Naive B cell (primary cell): ENCODE results near the gene PIGH. TPM values are rescaled to one million over a fixed set of nuclear protein-coding genes. Genes with fewer than 3 reads are reported as not detected.

Experiments
- ATAC-seq, 2 donors: fragments of 150-1000 bp; cut with Tn5 transposase; 2 replicates each; pipeline ENCODE4 v1.10.0; 2021; ENCODE audit warnings: low read depth in 2 of 2, mild to moderate bottlenecking in 2 of 2, moderate library complexity in 2 of 2
- DNase-seq: peaks from one replicate; pipeline ENCODE4 v3.0.0; 2022
- H3K27ac Mint-ChIP-seq, 6 donors: one replicate each; pipeline ENCODE4 v1.8.0; 2020 to 2022; ENCODE audit warnings: mild to moderate bottlenecking in 6 of 6, mixed read lengths in 6 of 6, moderate library complexity in 5 of 6, inconsistent platforms in 2 of 6
- H3K27me3 Mint-ChIP-seq, 3 donors: one replicate each; pipeline ENCODE4 v1.8.0; 2021 to 2022; ENCODE audit warnings: mixed read lengths in 3 of 3, mild to moderate bottlenecking in 1 of 3
- H3K36me3 Mint-ChIP-seq, 2 donors: one replicate each; pipeline ENCODE4 v1.8.0; 2020 to 2022; ENCODE audit warnings: mixed read lengths in 2 of 2, inconsistent platforms in 1 of 2, mild to moderate bottlenecking in 1 of 2
- H3K4me1 Mint-ChIP-seq, 3 donors: one replicate each; pipeline ENCODE4 v1.8.0; 2020 to 2022; ENCODE audit warnings: mixed read lengths in 3 of 3, inconsistent platforms in 1 of 3, mild to moderate bottlenecking in 1 of 3, moderate library complexity in 1 of 3
- H3K4me3 Mint-ChIP-seq, 8 donors: one replicate each; pipeline ENCODE4 v1.8.0; 2020 to 2022; ENCODE audit warnings: mild to moderate bottlenecking in 8 of 8, mixed read lengths in 8 of 8, moderate library complexity in 8 of 8, inconsistent platforms in 2 of 8
- H3K9me3 Mint-ChIP-seq, 7 donors: one replicate each; pipeline ENCODE4 v1.8.0; 2020 to 2022; ENCODE audit warnings: mixed read lengths in 7 of 7, mild to moderate bottlenecking in 5 of 7, inconsistent platforms in 2 of 7, moderate library complexity in 1 of 7
- polyA plus RNA-seq, 6 donors: library from polyadenylated mRNA; unstranded; fragments of 300-500 nt; fragmentation: Illumina TruSeq; gene quantifications; one replicate each; pipeline ENCODE4 v1.2.3, GENCODE V29; 2021; ENCODE audit warnings: low read depth in 6 of 6

PIGH gene
- polyA plus RNA-seq, 6 donors from 2014 or later, result 26.2 to 48.4 (median 38.6) TPM

DNA sequence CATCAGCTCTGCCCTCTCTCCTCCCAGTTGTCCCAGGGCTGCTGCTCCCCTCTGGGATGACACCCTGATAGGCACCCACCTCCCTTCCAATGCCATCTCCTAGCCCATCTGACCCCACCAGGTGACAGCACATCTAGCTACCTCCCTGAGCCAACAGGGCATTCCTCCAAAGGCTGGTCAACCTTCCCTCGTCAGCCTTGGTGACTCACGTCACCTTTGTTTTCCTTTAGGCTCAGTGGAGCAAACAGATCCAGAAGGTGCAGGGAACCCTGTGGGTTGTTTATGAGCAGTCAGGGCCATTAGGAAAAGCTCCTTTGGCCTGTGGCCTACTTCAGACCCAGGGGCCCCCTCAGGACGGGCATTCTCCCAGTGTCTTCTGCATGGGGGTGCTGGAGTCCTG is 32.4 kb downstream of the PIGH start:
- no peak overlapping the region for H3K4me3 Mint-ChIP-seq
- H3K4me1 Mint-ChIP-seq, result peaks cover 0 to 8% (median 4%) of the 10 kb centered on the region in 3 donors
- no peak overlapping the region for H3K27ac Mint-ChIP-seq
- no peaks in the 10 kb centered on the region for H3K36me3 Mint-ChIP-seq
- H3K9me3 Mint-ChIP-seq, result no peaks in the 10 kb centered on the region
- peaks cover 0 to 18% (median 8%) of the 10 kb centered on the region in 3 donors for H3K27me3 Mint-ChIP-seq
- no peak for ATAC-seq
- DNase-seq, result no peak

DNA sequence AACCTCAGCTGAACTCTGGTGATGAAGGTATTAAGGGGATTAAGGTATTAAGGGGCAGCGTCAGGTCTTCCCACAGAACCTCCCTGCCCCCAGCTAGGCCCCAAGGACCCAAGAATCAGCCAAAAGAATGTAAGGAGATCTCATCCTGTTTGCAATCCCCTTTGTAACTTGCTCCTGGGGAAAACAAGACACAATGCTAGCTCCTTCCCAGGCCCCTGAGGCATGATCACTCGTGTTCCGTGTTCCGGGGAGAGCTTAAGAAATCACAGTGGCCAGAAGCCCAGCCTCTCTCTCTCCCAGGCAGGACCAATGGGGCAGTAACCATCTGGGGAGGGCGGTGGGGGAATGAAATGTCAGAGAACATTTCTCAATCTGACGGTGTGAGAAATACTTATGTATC is 33.2 kb downstream of the PIGH start:
- Mint-ChIP-seq H3K4me1 (peaks cover 0 to 8% (median 4%) of the 10 kb centered on the region in 3 donors), H3K9me3 (no peaks in the 10 kb centered on the region), H3K36me3 (no peaks in the 10 kb centered on the region), H3K27ac (peak overlapping the region in 1 of 6 donors; percentile 15), H3K4me3 (no peak overlapping the region), H3K27me3 (peaks cover 0 to 17% (median 8%) of the 10 kb centered on the region in 3 donors)
- DNase-seq (no peak), ATAC-seq (no peak)

GRCh38 chr14:67564236-67564635 is 35.8 kb downstream of the PIGH start:
- H3K4me1 Mint-ChIP-seq, result peaks cover 0 to 8% (median 0%) of the 10 kb centered on the region in 3 donors
- H3K9me3 Mint-ChIP-seq, result no peaks in the 10 kb centered on the region
- no peaks in the 10 kb centered on the region for H3K36me3 Mint-ChIP-seq
- no peak for ATAC-seq
- peaks cover 0 to 10% (median 0%) of the 10 kb centered on the region in 3 donors for H3K27me3 Mint-ChIP-seq
- no peak for DNase-seq
- no peak overlapping the region for H3K27ac Mint-ChIP-seq
- no peak overlapping the region for H3K4me3 Mint-ChIP-seq

DNA sequence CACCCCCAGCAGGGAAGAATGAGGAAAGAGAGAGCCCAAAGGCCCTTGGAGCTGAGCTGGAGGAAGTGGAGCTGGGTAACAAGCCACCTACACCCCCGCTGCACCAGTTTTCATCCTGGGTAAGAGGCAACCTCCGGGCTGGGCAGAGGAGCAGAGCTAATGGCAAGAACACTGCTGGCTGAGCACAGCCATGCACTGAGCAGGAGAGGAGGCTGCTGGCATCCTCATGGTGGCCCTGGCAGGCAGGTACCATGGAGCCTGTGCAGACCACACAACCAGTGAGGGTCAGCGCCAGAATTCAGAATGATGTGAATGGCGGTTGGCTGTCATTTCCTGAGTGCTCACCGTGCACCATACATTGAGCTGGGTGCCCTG is 37.3 kb downstream of the PIGH start:
- H3K4me1 Mint-ChIP-seq, result peaks cover 0 to 8% (median 0%) of the 10 kb centered on the region in 3 donors
- no peak overlapping the region for H3K4me3 Mint-ChIP-seq
- no peak overlapping the region for H3K27ac Mint-ChIP-seq
- no peaks in the 10 kb centered on the region for H3K36me3 Mint-ChIP-seq
- peaks cover 0 to 3% (median 0%) of the 10 kb centered on the region in 7 donors for H3K9me3 Mint-ChIP-seq
- ATAC-seq, result no peak
- no peak for DNase-seq
- peaks cover 0 to 12% (median 0%) of the 10 kb centered on the region in 3 donors for H3K27me3 Mint-ChIP-seq

DNA sequence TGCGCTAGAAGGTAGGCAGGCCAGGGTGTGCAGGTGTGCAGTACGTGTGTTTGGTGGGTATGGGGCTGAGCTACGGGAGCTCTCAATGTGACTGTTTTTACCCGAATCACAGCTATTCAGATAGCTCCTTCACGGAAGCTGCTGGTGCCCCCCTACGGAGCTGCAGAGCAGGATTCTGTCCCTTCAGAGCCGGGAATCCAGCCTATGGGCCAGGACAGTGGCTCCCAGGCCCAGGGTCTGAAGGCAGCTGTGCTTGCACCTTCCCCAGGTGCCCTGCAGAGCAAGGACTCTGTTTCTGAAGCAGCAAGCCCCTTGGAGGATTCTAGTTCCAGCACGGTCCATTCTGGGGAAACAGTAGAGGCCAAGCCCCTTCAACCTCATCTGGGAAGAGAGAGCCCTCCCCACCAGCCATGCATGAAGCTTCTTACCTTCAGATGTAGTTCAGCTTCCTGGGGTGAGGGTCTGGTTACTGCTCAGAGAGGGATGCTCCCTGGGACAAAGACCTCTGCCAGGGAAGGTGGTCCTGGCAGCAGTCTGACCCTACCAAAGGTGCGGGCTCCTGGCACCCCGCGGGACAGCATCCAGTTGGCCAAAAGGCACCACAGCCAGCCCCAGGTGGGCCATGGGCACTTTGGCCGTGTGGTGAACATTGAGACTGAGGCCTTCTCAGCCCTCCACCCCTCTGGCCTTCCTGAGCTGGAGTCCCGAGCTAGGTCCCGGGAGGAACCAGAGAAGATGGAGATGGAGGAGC is 37.9 kb downstream of the PIGH start:
- no peak for ATAC-seq
- Mint-ChIP-seq H3K4me1 (peaks cover 0 to 8% (median 0%) of the 10 kb centered on the region in 3 donors), H3K9me3 (peaks cover 0 to 3% (median 0%) of the 10 kb centered on the region in 7 donors), H3K27ac (no peak overlapping the region), H3K4me3 (no peak overlapping the region), H3K27me3 (peaks cover 0 to 6% (median under 1%) of the 10 kb centered on the region in 3 donors), H3K36me3 (no peaks in the 10 kb centered on the region)
- DNase-seq, result no peak

GRCh38 chr14:67559639-67560038 is 40.4 kb downstream of the PIGH start:
- Mint-ChIP-seq H3K4me3 (no peak overlapping the region), H3K27ac (peak overlapping the region in 1 of 6 donors; percentile 9), H3K27me3 (peaks cover 0 to 20% (median 7%) of the 10 kb centered on the region in 3 donors), H3K4me1 (peaks cover 0 to 5% (median 0%) of the 10 kb centered on the region in 3 donors), H3K36me3 (no peaks in the 10 kb centered on the region), H3K9me3 (peaks cover 0 to 3% (median 0%) of the 10 kb centered on the region in 7 donors)
- ATAC-seq (no peak), DNase-seq (no peak)

GRCh38 chr14:67557656-67558055 is 42.4 kb downstream of the PIGH start:
- Mint-ChIP-seq H3K9me3 (peaks cover 0 to 3% (median 0%) of the 10 kb centered on the region in 7 donors), H3K36me3 (no peaks in the 10 kb centered on the region), H3K4me3 (no peak overlapping the region), H3K27me3 (peaks cover 0 to 28% (median 7%) of the 10 kb centered on the region in 3 donors), H3K27ac (no peak overlapping the region), H3K4me1 (no peaks in the 10 kb centered on the region)
- DNase-seq (no peak), ATAC-seq (no peak)

DNA sequence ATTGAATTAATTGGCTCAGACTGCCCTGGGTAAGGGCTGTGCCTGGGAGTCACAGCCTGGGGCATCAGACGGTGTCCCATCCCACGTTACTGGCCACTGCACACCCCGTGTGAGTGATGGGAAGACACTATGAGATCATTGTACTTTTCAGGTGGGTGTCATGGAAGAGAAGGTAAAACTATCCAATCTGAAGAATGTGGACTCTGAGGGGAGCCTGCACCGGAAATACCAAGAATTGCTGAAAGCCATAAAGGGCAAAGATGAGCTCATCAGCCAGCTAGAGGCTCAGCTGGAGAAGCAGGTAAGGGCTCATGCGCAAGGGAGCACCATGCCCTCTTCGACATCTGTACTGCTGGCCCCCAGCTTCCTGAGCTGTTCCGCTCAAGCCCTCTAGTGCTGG is 43.0 kb downstream of the PIGH start:
- no peak for ATAC-seq
- no peaks in the 10 kb centered on the region for H3K4me1 Mint-ChIP-seq
- no peak for DNase-seq
- peak overlapping the region in 1 of 6 donors; percentile 33 for H3K27ac Mint-ChIP-seq
- H3K36me3 Mint-ChIP-seq, result no peaks in the 10 kb centered on the region
- H3K4me3 Mint-ChIP-seq, result no peak overlapping the region
- H3K9me3 Mint-ChIP-seq, result peaks cover 0 to 3% (median 0%) of the 10 kb centered on the region in 7 donors
- H3K27me3 Mint-ChIP-seq, result peaks cover 0 to 32% (median 7%) of the 10 kb centered on the region in 3 donors

- ATAC-seq (no peak), DNase-seq (no peak)
- no peak overlapping the region for H3K4me3 Mint-ChIP-seq
- H3K27me3 Mint-ChIP-seq, result peaks cover 0 to 37% (median 7%) of the 10 kb centered on the region in 3 donors
- peaks cover 0 to 3% (median 0%) of the 10 kb centered on the region in 7 donors for H3K9me3 Mint-ChIP-seq
- no peaks in the 10 kb centered on the region for H3K4me1 Mint-ChIP-seq
- no peaks in the 10 kb centered on the region for H3K36me3 Mint-ChIP-seq
- peak overlapping the region in 1 of 6 donors; percentile 33 for H3K27ac Mint-ChIP-seq
These were observed 43.4 kb downstream of the PIGH start for GRCh38 chr14:67556671-67557070.

DNA sequence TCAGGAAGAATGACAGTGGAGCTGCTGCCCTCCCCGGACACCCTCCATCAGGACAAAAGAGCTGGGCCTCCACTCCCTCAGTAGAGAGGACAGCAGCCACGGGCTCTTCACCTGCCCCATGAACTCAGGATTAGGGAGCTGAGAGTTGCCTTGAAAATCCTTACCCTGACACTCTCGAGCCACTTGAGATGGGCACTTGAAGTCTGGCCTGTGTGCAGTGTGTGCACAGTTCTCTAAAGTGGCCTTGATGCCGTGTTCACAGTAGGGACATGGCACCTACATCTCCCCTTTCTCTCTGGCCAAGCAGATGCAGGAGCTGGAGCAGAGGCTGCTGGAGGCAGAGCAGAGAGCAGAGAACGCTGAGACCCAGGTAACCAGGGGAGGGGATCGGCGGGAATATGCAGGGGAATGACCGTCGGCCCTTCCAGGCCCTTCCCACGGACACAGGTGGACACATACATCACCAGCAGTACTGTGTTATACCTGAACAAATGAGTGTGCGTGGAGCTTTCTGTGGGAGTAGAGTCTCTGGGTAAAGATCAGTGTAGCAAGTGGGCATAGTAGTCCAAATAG is 44.5 kb downstream of the PIGH start:
- Mint-ChIP-seq H3K27ac (peak overlapping the region in 1 of 6 donors; percentile 46), H3K9me3 (peaks cover 0 to 3% (median 0%) of the 10 kb centered on the region in 7 donors), H3K27me3 (peaks cover 0 to 41% (median 7%) of the 10 kb centered on the region in 3 donors), H3K4me3 (no peak overlapping the region), H3K36me3 (no peaks in the 10 kb centered on the region), H3K4me1 (no peaks in the 10 kb centered on the region)
- no peak for ATAC-seq
- no peak for DNase-seq

GRCh38 chr14:67554341-67554740 is 45.7 kb downstream of the PIGH start:
- peaks cover 0 to 3% (median 0%) of the 10 kb centered on the region in 7 donors for H3K9me3 Mint-ChIP-seq
- no peak for ATAC-seq
- peaks cover 0 to 2% (median 0%) of the 10 kb centered on the region in 3 donors for H3K4me1 Mint-ChIP-seq
- no peaks in the 10 kb centered on the region for H3K36me3 Mint-ChIP-seq
- H3K27ac Mint-ChIP-seq, result no peak overlapping the region
- no peak overlapping the region for H3K4me3 Mint-ChIP-seq
- H3K27me3 Mint-ChIP-seq, result peaks cover 0 to 41% (median 12%) of the 10 kb centered on the region in 3 donors
- DNase-seq, result no peak

DNA sequence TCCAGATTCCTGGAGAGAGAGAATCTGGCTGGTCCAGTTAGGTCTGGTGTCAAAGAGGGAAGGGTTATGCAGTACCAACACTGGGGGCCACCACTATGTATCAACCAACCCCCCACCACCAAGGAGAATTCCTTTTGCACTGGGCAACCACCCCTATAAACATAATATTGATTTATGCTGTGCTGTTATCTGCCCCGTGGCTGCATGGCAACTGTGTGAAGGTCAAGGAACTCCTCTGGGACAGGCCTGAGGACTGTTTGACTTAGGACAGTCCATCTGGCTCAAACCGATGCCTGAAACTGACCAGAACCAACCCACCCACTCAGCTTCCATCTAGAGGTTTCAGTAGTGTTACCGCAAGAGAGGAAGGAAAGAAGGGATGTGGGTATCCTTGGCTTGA is 46.5 kb downstream of the PIGH start:
- H3K4me3 Mint-ChIP-seq, result no peak overlapping the region
- peaks cover 4 to 41% (median 20%) of the 10 kb centered on the region in 3 donors for H3K27me3 Mint-ChIP-seq
- H3K4me1 Mint-ChIP-seq, result peaks cover 0 to 2% (median 0%) of the 10 kb centered on the region in 3 donors
- no peak for ATAC-seq
- H3K36me3 Mint-ChIP-seq, result no peaks in the 10 kb centered on the region
- peaks cover 0 to 3% (median 0%) of the 10 kb centered on the region in 7 donors for H3K9me3 Mint-ChIP-seq
- H3K27ac Mint-ChIP-seq, result no peak overlapping the region
- no peak for DNase-seq

- no peak for ATAC-seq
- no peak for DNase-seq
- no peak overlapping the region for H3K4me3 Mint-ChIP-seq
- peak overlapping the region in 1 of 6 donors; percentile 40 for H3K27ac Mint-ChIP-seq
- no peaks in the 10 kb centered on the region for H3K36me3 Mint-ChIP-seq
- H3K27me3 Mint-ChIP-seq, result peaks cover 4 to 39% (median 22%) of the 10 kb centered on the region in 3 donors
- peaks cover 0 to 2% (median 0%) of the 10 kb centered on the region in 3 donors for H3K4me1 Mint-ChIP-seq
- H3K9me3 Mint-ChIP-seq, result no peaks in the 10 kb centered on the region
These were observed 48.1 kb downstream of the PIGH start for GRCh38 chr14:67551940-67552339.

GRCh38 chr14:67551123-67551522 is 48.9 kb downstream of the PIGH start:
- ATAC-seq, result no peak

More at GRCh38 chr14:67551123-67551522, 48.9 kb downstream of the PIGH start:
- no peaks in the 10 kb centered on the region for H3K9me3 Mint-ChIP-seq
- H3K27ac Mint-ChIP-seq, result peak overlapping the region in 1 of 6 donors; percentile 54
- peaks cover 0 to 2% (median 0%) of the 10 kb centered on the region in 3 donors for H3K4me1 Mint-ChIP-seq
- no peak overlapping the region for H3K4me3 Mint-ChIP-seq
- DNase-seq, result no peak
- H3K27me3 Mint-ChIP-seq, result peaks cover 4 to 42% (median 22%) of the 10 kb centered on the region in 3 donors
- no peaks in the 10 kb centered on the region for H3K36me3 Mint-ChIP-seq
